SK-N-SH treated with all-trans-retinoic acid at 6 μM for 48 hours (cell line): ENCODE data around the gene CIC.
"Not testable (repeated sequence)": the region's sequence is repeated elsewhere in the genome, so short reads cannot be mapped to it uniquely, and the experiment has no call there.

Experiments
- ARNTL ChIP-seq: fragments of 450-650 bp; formaldehyde crosslinking; IDR thresholded peaks from 2 replicates; pipeline ENCODE4 v1.5.0; 2020; ENCODE audit warnings: low read depth, mild to moderate bottlenecking, moderate library complexity, borderline replicate concordance
- BACH2 ChIP-seq: fragments of 250-450 bp; sonication (Bioruptor Pico); IDR thresholded peaks from 2 replicates; pipeline ENCODE4 v1.9.0; 2021; ENCODE audit warnings: mild to moderate bottlenecking, borderline replicate concordance
- CSDC2 ChIP-seq: fragments of 250-450 bp; sonication (Bioruptor Pico); IDR thresholded peaks from 2 replicates; pipeline ENCODE4 v1.5.0; 2020; ENCODE audit warnings: mild to moderate bottlenecking, moderate library complexity
- ISL1 ChIP-seq: fragments of 250-450 bp; sonication (Bioruptor Pico); IDR thresholded peaks from 2 replicates; pipeline ENCODE4 v2.1.2; 2022; ENCODE audit warnings: mild to moderate bottlenecking, moderate library complexity
- OSR1 ChIP-seq: fragments of 250-450 bp; sonication (Bioruptor Pico); IDR thresholded peaks from 2 replicates; pipeline ENCODE4 v1.8.0; 2022; ENCODE audit warnings: moderate library complexity, mild to moderate bottlenecking, inconsistent platforms
- RARB ChIP-seq: fragments of 250-450 bp; sonication (Bioruptor Pico); IDR thresholded peaks from 2 replicates; pipeline ENCODE4 v1.8.0; 2021; ENCODE audit warnings: mild to moderate bottlenecking, moderate library complexity
- SNAI2 ChIP-seq: fragments of 250-450 bp; sonication (Bioruptor Pico); IDR thresholded peaks from 2 replicates; pipeline ENCODE4 v1.5.0; 2020; ENCODE audit warnings: mild to moderate bottlenecking, moderate library complexity
- TOX ChIP-seq: fragments of 250-450 bp; sonication (Bioruptor Pico); IDR thresholded peaks from 2 replicates; pipeline ENCODE4 v1.8.0; 2021; ENCODE audit warnings: mild to moderate bottlenecking, moderate library complexity, borderline replicate concordance
- ZFP3 ChIP-seq: fragments of 250-450 bp; sonication (Bioruptor Pico); IDR thresholded peaks from 2 replicates; pipeline ENCODE4 v1.5.0; 2020; ENCODE audit warnings: mild to moderate bottlenecking, moderate library complexity
- ZNF70 ChIP-seq: fragments of 450-650 bp; formaldehyde crosslinking; IDR thresholded peaks from 2 replicates; pipeline ENCODE4 v1.5.0; 2020; ENCODE audit warnings: mild to moderate bottlenecking, moderate library complexity
- TF ChIP-seq, protein P1 (sequence below): fragments of 250-450 bp; sonication (Bioruptor Pico); IDR thresholded peaks from 2 replicates; pipeline ENCODE4 v1.8.0; 2020; ENCODE audit warnings: mild to moderate bottlenecking, moderate library complexity, borderline replicate concordance
- TF ChIP-seq, protein P2 (sequence below): fragments of 250-450 bp; sonication (Bioruptor Pico); IDR thresholded peaks from 2 replicates; pipeline ENCODE4 v1.5.1; 2020; ENCODE audit warnings: low read depth, mild to moderate bottlenecking, moderate library complexity

DNA sequence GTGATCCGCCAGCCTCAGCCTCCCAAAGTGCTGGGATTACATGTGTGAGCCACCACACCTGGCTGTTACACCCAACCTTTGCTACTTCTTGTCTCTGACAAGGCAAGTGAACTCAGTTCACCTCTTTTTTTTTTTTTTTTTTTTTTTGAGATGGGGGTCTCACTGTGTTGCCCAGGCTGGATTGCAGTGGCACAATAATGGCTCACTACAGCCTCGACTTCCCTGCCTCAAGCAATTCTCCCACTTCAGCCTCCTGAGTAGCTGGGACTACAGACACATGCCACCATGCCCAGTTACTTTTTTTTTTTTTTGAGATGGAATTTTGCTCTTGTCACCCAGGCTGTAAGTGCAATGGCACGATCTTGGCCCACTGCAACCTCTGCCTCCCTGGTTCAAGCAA lies 11.2 kb upstream of the CIC start:
- TF ChIP-seq ZFP3; TOX (CRISPR knock-in tag); RARB (CRISPR knock-in tag); ISL1; SNAI2; ARNTL (CRISPR knock-in tag); CSDC2; ZNF70; OSR1; BACH2: not testable (repeated sequence)
- TF ChIP-seq, protein P1, sequence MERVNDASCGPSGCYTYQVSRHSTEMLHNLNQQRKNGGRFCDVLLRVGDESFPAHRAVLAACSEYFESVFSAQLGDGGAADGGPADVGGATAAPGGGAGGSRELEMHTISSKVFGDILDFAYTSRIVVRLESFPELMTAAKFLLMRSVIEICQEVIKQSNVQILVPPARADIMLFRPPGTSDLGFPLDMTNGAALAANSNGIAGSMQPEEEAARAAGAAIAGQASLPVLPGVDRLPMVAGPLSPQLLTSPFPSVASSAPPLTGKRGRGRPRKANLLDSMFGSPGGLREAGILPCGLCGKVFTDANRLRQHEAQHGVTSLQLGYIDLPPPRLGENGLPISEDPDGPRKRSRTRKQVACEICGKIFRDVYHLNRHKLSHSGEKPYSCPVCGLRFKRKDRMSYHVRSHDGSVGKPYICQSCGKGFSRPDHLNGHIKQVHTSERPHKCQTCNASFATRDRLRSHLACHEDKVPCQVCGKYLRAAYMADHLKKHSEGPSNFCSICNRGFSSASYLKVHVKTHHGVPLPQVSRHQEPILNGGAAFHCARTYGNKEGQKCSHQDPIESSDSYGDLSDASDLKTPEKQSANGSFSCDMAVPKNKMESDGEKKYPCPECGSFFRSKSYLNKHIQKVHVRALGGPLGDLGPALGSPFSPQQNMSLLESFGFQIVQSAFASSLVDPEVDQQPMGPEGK (CRISPR knock-in tag), result not testable (repeated sequence)
- TF ChIP-seq, protein P2, sequence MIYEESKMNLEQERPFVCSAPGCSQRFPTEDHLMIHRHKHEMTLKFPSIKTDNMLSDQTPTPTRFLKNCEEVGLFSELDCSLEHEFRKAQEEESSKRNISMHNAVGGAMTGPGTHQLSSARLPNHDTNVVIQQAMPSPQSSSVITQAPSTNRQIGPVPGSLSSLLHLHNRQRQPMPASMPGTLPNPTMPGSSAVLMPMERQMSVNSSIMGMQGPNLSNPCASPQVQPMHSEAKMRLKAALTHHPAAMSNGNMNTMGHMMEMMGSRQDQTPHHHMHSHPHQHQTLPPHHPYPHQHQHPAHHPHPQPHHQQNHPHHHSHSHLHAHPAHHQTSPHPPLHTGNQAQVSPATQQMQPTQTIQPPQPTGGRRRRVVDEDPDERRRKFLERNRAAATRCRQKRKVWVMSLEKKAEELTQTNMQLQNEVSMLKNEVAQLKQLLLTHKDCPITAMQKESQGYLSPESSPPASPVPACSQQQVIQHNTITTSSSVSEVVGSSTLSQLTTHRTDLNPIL (CRISPR knock-in tag), result not testable (repeated sequence)
